GM12878 (cell line): ENCODE data around the gene CCDC169. TPM values are rescaled to one million over a fixed set of nuclear protein-coding genes. Genes with fewer than 3 reads are reported as not detected.

Experiments used
- ATAC-seq: fragments of 200-7000 bp; cut with Tn5 transposase; 3 replicates; pipeline ENCODE4 v1.9.1; 2020; ENCODE audit warnings: mild to moderate bottlenecking, moderate library complexity
- BruUV-seq: library from RNA; stranded (reverse); fragments of 400-500 nt; replicated peaks from 2 replicates; lab custom pipeline; 2021; lab: Mats Ljungman, UMichigan
- CTCF ChIA-PET: fragments of 300-600 bp; sonication (Branson Sonifier 250); formaldehyde crosslinking; extraction: SDS; loops from one replicate; lab custom pipeline; 2021; ENCODE audit warnings: inconsistent platforms; lab: Yijun Ruan, JAX
- POLR2A ChIA-PET: fragments of 350-600 bp; formaldehyde crosslinking; extraction: SDS; loops from one replicate; lab custom pipeline; 2021; ENCODE audit warnings: inconsistent platforms; lab: Charles Lee
- RAD21 ChIA-PET: fragments of 300-600 bp; sonication (Branson Sonifier 250); formaldehyde crosslinking; loops from one replicate; lab custom pipeline; 2023; ENCODE audit warnings: antibody characterized with exemption; ENCODE audit not compliant: unreplicated experiment; lab: Charles Lee
- SMC1A ChIA-PET: fragments of 300-600 bp; sonication (Branson Sonifier 250); formaldehyde crosslinking; loops from one replicate; lab custom pipeline; 2023; ENCODE audit not compliant: unreplicated experiment, uncharacterized antibody; lab: Charles Lee
- DNase-seq: peaks from one replicate; pipeline ENCODE4 v3.0.0-alpha.2; 2011; ENCODE audit warnings: low read depth, low spot score
- FAIRE-seq: peaks from 3 replicates; lab custom pipeline; 2011; peaks lifted over from hg19 to GRCh38; lab: Jason Lieb, UNC
- H2AFZ ChIP-seq: 2 replicates; pipeline ENCODE4 v1.6.0; 2011; ENCODE audit warnings: low read depth, low read length, control low read depth; ENCODE audit not compliant: control insufficient read depth
- H3K27ac ChIP-seq: 2 replicates; pipeline ENCODE4 v1.5.1; 2011; ENCODE audit warnings: control low read depth; ENCODE audit not compliant: control insufficient read depth, insufficient read depth
- H3K27me3 ChIP-seq, 2 experiments: replicated peaks in 1 of 2; 2 replicates each; pipeline versions ENCODE4 v1.6.0 to v1.6.1; 2011; ENCODE audit warnings: low read length in 1 of 2; ENCODE audit not compliant: control insufficient read depth in 2 of 2, insufficient read depth in 2 of 2
- H3K36me3 ChIP-seq, 2 experiments: 2 replicates each; pipeline ENCODE4 v1.5.1; 2011; ENCODE audit warnings: low read length in 1 of 2; ENCODE audit not compliant: control insufficient read depth in 2 of 2, insufficient read depth in 2 of 2
- H3K4me1 ChIP-seq: 2 replicates; pipeline ENCODE4 v1.6.1; 2011; ENCODE audit warnings: mild to moderate bottlenecking, low read length, moderate library complexity, mixed read lengths; ENCODE audit not compliant: control insufficient read depth, insufficient read depth
- H3K4me2 ChIP-seq: 2 replicates; pipeline ENCODE4 v1.6.0; 2011; ENCODE audit warnings: control low read depth; ENCODE audit not compliant: control insufficient read depth, insufficient read depth
- H3K4me3 ChIP-seq: fragments of 200-600 bp; sonication (generic); 2 replicates; pipeline ENCODE4 v1.5.1; 2016
- H3K79me2 ChIP-seq: 2 replicates; pipeline ENCODE4 v1.6.0; 2011; ENCODE audit warnings: low read length; ENCODE audit not compliant: control insufficient read depth, insufficient read depth
- H3K9ac ChIP-seq: 2 replicates; pipeline ENCODE4 v1.8.0; 2011; ENCODE audit warnings: low read length, control low read depth, mixed read lengths; ENCODE audit not compliant: control insufficient read depth, insufficient read depth
- H3K9me3 ChIP-seq: replicated peaks from 3 replicates; pipeline ENCODE4 v1.5.1; 2011; ENCODE audit warnings: mild to moderate bottlenecking, low read length; ENCODE audit not compliant: control insufficient read depth, insufficient read depth
- H4K20me1 ChIP-seq: 2 replicates; pipeline ENCODE4 v1.6.0; 2011; ENCODE audit not compliant: control insufficient read depth, insufficient read depth
- ESRRA ChIP-seq: IDR thresholded peaks from 2 replicates; pipeline ENCODE4 v1.6.1; 2012; ENCODE audit warnings: mild to moderate bottlenecking, low read length, improper control_type of control experiment
- IKZF1 ChIP-seq: fragments of 450-650 bp; conservative IDR thresholded peaks from 2 replicates; pipeline ENCODE4 v1.6.1; 2017; ENCODE audit warnings: antibody characterized with exemption, mild to moderate bottlenecking
- JUNB ChIP-seq: IDR thresholded peaks from 2 replicates; pipeline ENCODE4 v1.6.1; 2016; ENCODE audit warnings: antibody characterized with exemption, mild to moderate bottlenecking
- NFXL1 ChIP-seq: fragments of 450-650 bp; IDR thresholded peaks from 2 replicates; pipeline ENCODE4 v1.6.1; 2017; ENCODE audit warnings: antibody characterized with exemption, mild to moderate bottlenecking, borderline replicate concordance
- RUNX3 ChIP-seq: IDR thresholded peaks from 2 replicates; pipeline ENCODE4 v1.6.1; 2012; ENCODE audit warnings: low read length, inconsistent platforms
- SIN3A ChIP-seq: IDR thresholded peaks from 2 replicates; pipeline ENCODE4 v1.6.1; 2012; ENCODE audit warnings: low read depth, low read length, improper control_type of control experiment
- STAT1 ChIP-seq: fragments of 450-650 bp; conservative IDR thresholded peaks from 2 replicates; pipeline ENCODE4 v1.6.1; 2014; ENCODE audit warnings: antibody characterized with exemption, mild to moderate bottlenecking
- ZNF207 ChIP-seq: fragments of 450-650 bp; IDR thresholded peaks from 2 replicates; pipeline ENCODE4 v1.6.1; 2014; ENCODE audit warnings: antibody characterized with exemption, mild to moderate bottlenecking, borderline replicate concordance
- ZNF24 ChIP-seq: fragments of 450-650 bp; IDR thresholded peaks from 2 replicates; pipeline ENCODE4 v1.6.1; 2017; ENCODE audit warnings: antibody characterized with exemption, mild to moderate bottlenecking
- ZNF384 ChIP-seq: IDR thresholded peaks from 2 replicates; pipeline ENCODE4 v1.6.1; 2012; ENCODE audit warnings: low read depth, mild to moderate bottlenecking, low read length, improper control_type of control experiment, borderline replicate concordance
- WGBS: methylation state at CpG from one replicate; pipeline ENCODE4 v1.1.6; 2016; ENCODE audit warnings: low lambda C conversion rate; ENCODE audit not compliant: insufficient replicate concordance, insufficient coverage; ENCODE audit errors: missing lambda C conversion rate; 5-methylcytosine and 5-hydroxymethylcytosine counted together
- in situ Hi-C: fragments of 300-500 bp; cut with MboI; formaldehyde crosslinking; loops from 9 replicates; pipeline ENCODE4 v1.14.3; 2018; ENCODE audit warnings: mixed read lengths
- intact Hi-C: fragments of 100-400 bp; cut with micrococcal nuclease; formaldehyde crosslinking; loops from one replicate; pipeline ENCODE4 v1.14.2; 2022; ENCODE audit not compliant: unreplicated experiment
- polyA plus RNA-seq, 11 experiments: library from polyadenylated mRNA; depleted of rRNA in 4 of 11; unstranded in 6 of 11; stranded (reverse) in 5 of 11; fragments of >200 nt; fragmentation: Nextera tagmentation in 4 of 11; fragmentation: Illumina TruSeq in 1 of 11; extraction: Ambion mirVana in 4 of 11; extraction: Trizol in 1 of 11; gene quantifications; 1 replicate in 1 of 11; 2 replicates in 10 of 11; pipeline versions ENCODE4 v1.2.1 to v1.2.3, GENCODE V29; 2011 to 2016; ENCODE audit warnings: inconsistent platforms in 2 of 11, missing spikeins in 2 of 11, low read depth in 1 of 11
- total RNA-seq, 4 experiments: library from RNA; depleted of rRNA in 3 of 4; stranded (reverse); fragments of >200 nt in 3 of 4; fragmentation: Illumina TruSeq in 1 of 4; extraction: Trizol in 1 of 4; gene quantifications; 2 replicates each; pipeline versions ENCODE4 v1.2.1 to v1.2.3, GENCODE V29; 2013 to 2021
- TF ChIP-seq, protein P1 (sequence below): IDR thresholded peaks from 2 replicates; pipeline ENCODE4 v1.6.1; 2011; ENCODE audit warnings: borderline replicate concordance, low read depth, mild to moderate bottlenecking, moderate library complexity, mixed read lengths, low read length; ENCODE audit not compliant: insufficient read depth; ENCODE audit errors: extremely low read length
- TF ChIP-seq, protein P2 (sequence below): fragments of 450-650 bp; IDR thresholded peaks from 2 replicates; pipeline ENCODE4 v1.6.1; 2018; ENCODE audit warnings: borderline replicate concordance, mild to moderate bottlenecking; ENCODE audit not compliant: partially characterized antibody
- TF ChIP-seq, protein P3 (sequence below): fragments of 450-650 bp; IDR thresholded peaks from 2 replicates; pipeline ENCODE4 v1.6.1; 2017; ENCODE audit warnings: mild to moderate bottlenecking, low read depth, inconsistent platforms; ENCODE audit not compliant: poor library complexity, severe bottlenecking
- TF ChIP-seq, protein P4 (sequence below): fragments of 450-650 bp; formaldehyde crosslinking; IDR thresholded peaks from 2 replicates; pipeline ENCODE4 v1.4.0; 2022; ENCODE audit warnings: mild to moderate bottlenecking, moderate library complexity

CCDC169 gene
- total and polyA plus RNA-seq, 10 of the 15 experiments (the other 5 are each of a cell fraction or from before 2014, with no cell fraction given): 0.13 to 1.4 (median 0.24) TPM; not detected in 4

DNA sequence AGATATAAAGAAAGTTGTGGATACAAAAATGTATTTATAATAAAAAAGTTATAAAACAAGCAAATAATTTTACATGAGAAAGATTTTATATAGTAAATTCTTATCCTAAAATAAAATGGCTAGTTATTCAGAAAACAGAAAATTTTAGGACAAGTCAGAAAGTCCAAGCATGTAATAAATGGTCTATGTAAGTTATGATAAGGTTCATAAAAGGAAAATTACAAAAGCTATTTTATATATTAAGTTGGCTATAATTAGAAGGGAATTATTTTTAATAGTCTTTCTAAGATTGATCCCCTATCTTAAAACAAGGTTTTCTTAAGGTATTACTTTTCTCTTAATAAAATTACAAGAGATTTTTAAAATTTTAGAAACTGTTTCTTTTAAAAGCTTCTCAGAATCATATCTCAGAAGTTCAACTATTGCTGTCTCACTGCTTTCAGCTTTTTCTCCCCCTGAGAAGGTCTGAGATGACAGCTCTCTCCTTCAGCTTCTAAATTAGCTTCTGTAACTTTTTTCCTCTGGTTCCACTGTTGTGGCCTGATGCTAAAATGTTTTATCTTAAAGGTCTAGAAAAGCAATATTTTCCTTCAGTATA, 8.7 kb downstream of the CCDC169 start (continued):
- TF ChIP-seq, protein P1, sequence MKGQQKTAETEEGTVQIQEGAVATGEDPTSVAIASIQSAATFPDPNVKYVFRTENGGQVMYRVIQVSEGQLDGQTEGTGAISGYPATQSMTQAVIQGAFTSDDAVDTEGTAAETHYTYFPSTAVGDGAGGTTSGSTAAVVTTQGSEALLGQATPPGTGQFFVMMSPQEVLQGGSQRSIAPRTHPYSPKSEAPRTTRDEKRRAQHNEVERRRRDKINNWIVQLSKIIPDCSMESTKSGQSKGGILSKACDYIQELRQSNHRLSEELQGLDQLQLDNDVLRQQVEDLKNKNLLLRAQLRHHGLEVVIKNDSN: no peak
- TF ChIP-seq, protein P2, sequence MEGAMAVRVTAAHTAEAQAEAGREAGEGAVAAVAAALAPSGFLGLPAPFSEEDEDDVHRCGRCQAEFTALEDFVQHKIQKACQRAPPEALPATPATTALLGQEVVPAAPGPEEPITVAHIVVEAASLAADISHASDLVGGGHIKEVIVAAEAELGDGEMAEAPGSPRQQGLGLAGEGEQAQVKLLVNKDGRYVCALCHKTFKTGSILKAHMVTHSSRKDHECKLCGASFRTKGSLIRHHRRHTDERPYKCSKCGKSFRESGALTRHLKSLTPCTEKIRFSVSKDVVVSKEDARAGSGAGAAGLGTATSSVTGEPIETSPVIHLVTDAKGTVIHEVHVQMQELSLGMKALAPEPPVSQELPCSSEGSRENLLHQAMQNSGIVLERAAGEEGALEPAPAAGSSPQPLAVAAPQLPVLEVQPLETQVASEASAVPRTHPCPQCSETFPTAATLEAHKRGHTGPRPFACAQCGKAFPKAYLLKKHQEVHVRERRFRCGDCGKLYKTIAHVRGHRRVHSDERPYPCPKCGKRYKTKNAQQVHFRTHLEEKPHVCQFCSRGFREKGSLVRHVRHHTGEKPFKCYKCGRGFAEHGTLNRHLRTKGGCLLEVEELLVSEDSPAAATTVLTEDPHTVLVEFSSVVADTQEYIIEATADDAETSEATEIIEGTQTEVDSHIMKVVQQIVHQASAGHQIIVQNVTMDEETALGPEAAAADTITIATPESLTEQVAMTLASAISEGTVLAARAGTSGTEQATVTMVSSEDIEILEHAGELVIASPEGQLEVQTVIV: no peak
- no peak for TF ChIP-seq ZNF207
- TF ChIP-seq, protein P3, sequence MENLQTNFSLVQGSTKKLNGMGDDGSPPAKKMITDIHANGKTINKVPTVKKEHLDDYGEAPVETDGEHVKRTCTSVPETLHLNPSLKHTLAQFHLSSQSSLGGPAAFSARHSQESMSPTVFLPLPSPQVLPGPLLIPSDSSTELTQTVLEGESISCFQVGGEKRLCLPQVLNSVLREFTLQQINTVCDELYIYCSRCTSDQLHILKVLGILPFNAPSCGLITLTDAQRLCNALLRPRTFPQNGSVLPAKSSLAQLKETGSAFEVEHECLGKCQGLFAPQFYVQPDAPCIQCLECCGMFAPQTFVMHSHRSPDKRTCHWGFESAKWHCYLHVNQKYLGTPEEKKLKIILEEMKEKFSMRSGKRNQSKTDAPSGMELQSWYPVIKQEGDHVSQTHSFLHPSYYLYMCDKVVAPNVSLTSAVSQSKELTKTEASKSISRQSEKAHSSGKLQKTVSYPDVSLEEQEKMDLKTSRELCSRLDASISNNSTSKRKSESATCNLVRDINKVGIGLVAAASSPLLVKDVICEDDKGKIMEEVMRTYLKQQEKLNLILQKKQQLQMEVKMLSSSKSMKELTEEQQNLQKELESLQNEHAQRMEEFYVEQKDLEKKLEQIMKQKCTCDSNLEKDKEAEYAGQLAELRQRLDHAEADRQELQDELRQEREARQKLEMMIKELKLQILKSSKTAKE: no peak

DNA sequence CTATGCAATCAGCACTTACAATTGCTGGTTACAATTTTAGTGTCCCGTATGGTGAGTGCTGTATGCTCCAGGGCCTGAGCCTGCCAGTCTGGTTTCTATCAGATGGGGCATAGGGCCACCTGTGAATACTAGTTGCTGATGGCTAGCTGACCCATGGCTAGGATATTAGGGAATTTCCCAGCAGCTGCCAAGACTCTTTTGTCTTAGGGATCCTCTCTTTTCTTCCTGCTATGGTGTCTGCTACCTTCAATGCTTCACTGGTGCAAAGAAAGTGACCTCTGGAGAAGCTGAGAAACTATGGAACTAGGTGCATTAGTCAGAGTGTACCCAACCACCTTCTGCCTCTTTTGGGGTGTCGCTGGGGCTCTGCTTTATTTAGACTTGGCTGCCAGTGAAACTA, 11.6 kb downstream of the CCDC169 start:
- in situ Hi-C loops: no loop called here
- ChIA-PET CTCF (interaction anchor here (3.6 kb wide), 1 partner anchor 307 kb away, joined by 26 read pairs; no protein-coding TSS in a partner anchor), SMC1A (interaction anchor here (2.4 kb wide), 1 partner anchor 13 kb away, joined by 5 read pairs; no protein-coding TSS in a partner anchor), POLR2A (no interaction called here), RAD21 (no interaction called here)
- H3K27ac ChIP-seq: no peak overlapping the region
- H2AFZ ChIP-seq: no peak overlapping the region
- H3K9me3 ChIP-seq: no peaks in the 10 kb centered on the region; the same call in 1 of the 3 replicates
- intact Hi-C loops: no loop called here
- no peak for DNase-seq
- no peaks in the 10 kb centered on the region for H4K20me1 ChIP-seq
- H3K4me3 ChIP-seq: no peak overlapping the region
- H3K4me2 ChIP-seq: no peak overlapping the region
- FAIRE-seq: no peak
- BruUV-seq: no TSS peak
- no peaks in the 10 kb centered on the region for H3K36me3 ChIP-seq
- H3K27me3 ChIP-seq: no peaks in the 10 kb centered on the region
- no peak for ATAC-seq
- H3K79me2 ChIP-seq: no peaks in the 10 kb centered on the region
- H3K9ac ChIP-seq: no peak overlapping the region
- H3K4me1 ChIP-seq: no peaks in the 10 kb centered on the region
- WGBS: 26% methylated on average over 2 of the region's 2 CpGs
- TF ChIP-seq ZNF384: no peak
- no peak for TF ChIP-seq IKZF1
- TF ChIP-seq ESRRA: no peak
- TF ChIP-seq ZNF24: no peak
- TF ChIP-seq STAT1: no peak
- no peak for TF ChIP-seq NFXL1
- no peak for TF ChIP-seq RUNX3
- TF ChIP-seq, protein P4, sequence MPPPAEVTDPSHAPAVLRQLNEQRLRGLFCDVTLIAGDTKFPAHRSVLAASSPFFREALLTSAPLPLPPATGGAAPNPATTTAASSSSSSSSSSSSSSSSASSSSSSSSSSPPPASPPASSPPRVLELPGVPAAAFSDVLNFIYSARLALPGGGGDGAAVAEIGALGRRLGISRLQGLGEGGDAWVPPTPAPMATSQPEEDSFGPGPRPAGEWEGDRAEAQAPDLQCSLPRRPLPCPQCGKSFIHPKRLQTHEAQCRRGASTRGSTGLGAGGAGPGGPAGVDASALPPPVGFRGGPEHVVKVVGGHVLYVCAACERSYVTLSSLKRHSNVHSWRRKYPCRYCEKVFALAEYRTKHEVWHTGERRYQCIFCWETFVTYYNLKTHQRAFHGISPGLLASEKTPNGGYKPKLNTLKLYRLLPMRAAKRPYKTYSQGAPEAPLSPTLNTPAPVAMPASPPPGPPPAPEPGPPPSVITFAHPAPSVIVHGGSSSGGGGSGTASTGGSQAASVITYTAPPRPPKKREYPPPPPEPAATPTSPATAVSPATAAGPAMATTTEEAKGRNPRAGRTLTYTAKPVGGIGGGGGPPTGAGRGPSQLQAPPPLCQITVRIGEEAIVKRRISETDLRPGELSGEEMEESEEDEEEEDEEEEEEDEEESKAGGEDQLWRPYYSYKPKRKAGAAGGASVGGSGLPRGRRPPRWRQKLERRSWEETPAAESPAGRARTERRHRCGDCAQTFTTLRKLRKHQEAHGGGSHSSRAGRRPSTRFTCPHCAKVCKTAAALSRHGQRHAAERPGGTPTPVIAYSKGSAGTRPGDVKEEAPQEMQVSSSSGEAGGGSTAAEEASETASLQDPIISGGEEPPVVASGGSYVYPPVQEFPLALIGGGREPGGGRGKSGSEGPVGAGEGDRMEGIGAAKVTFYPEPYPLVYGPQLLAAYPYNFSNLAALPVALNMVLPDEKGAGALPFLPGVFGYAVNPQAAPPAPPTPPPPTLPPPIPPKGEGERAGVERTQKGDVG (CRISPR knock-in tag): no peak
- no peak for TF ChIP-seq SIN3A
- no peak for TF ChIP-seq JUNB
